ENCODE measurements around the gene BARHL1.

BARHL1 gene

DNA sequence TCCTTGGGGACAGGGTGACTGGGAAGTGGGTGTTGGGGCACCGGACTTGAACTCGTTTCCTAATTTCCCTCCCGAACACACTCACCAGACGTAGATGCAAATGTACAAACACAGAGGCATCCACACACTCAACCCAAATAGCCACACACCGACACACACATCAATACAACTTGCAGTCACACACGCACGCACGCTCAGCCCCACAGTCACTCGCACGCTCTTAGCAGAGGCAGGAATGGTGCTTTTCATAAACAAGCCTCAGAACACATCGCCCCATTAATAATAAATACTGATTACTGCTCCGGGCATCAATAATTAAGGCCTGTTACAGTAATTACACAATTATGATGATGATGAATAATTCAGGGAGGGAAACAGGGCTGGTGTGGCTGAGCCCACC lies 5.7 kb downstream of the BARHL1 start:
- H3K27me3 ChIP-seq (ENCODE audit: insufficient read depth, insufficient read length), result peaks cover 82% of the 10 kb centered on the region

DNA sequence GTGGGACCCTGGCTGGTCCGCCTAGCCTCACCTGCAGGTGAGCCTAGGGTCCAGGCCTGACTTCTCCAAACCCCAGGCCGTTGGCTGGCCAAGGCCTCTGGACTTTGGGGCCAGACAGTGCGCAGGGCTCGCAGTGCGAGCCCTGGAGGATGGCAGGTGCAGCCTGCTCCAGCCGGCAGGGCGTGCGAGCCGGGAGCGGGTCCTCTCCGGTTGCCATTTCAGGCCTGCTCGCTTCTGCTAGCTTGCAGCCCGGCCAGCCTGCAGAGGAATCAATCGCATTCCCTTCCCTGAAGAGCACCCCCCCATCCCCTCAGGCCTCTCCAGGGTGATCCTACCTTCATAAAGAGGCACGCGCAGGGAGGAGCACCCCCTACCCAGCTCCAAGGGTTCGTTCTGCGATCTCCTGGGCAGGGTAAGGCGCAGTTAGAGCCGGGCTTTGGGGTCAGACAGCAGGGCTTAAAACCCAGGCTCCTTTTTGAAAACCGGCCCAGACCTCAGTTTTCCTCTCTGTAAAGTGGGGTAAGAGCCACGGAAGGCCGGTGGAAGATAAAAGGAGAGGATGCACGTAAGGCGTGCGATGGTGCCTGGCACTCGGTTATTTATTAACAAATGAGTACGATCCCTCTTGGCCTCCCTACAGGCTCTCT lies 6.2 kb downstream of the BARHL1 start:
- Histone ChIP-seq H3K4me1 (ENCODE audit: insufficient read depth, insufficient read length) (peaks cover 35% of the 10 kb centered on the region), H3K27me3 (ENCODE audit: insufficient read depth, insufficient read length) (peaks cover 77% of the 10 kb centered on the region), H3K9ac (ENCODE audit: insufficient read length, low read depth) (no peak overlapping the region), H3K4me3 (ENCODE audit: insufficient read length, low read depth) (no peak overlapping the region), H3K36me3 (ENCODE audit: insufficient read depth, insufficient read length, low read length) (peaks cover 6% of the 10 kb centered on the region), H3K9me3 (ENCODE audit: insufficient read depth, low read length) (no peaks in the 10 kb centered on the region)
- DNase-seq (ENCODE audit: low read depth, low spot score), result no peak
- no peak for TF ChIP-seq ZNF274 (IDR thresholded peaks at IDR 0.05; ENCODE audit: low read depth, low read length)
- no peak for TF ChIP-seq SUZ12 (IDR thresholded peaks at IDR 0.05; ENCODE audit: extremely low read depth, insufficient read depth, insufficient read length)
- TF ChIP-seq YY1 (IDR thresholded peaks at IDR 0.05; ENCODE audit: insufficient read depth, insufficient read length), result no peak

More for the DNA sequence above, 5.7 kb downstream of the BARHL1 start:
- TF ChIP-seq SUZ12 (IDR thresholded peaks at IDR 0.05; ENCODE audit: extremely low read depth, insufficient read depth, insufficient read length), result peak; percentile 1
- no peak for TF ChIP-seq YY1 (IDR thresholded peaks at IDR 0.05; ENCODE audit: insufficient read depth, insufficient read length)
- no peak for TF ChIP-seq ZNF274 (IDR thresholded peaks at IDR 0.05; ENCODE audit: low read depth, low read length)
- no peak overlapping the region for H3K9ac ChIP-seq (ENCODE audit: insufficient read length, low read depth)
- no peaks in the 10 kb centered on the region for H3K9me3 ChIP-seq (ENCODE audit: insufficient read depth, low read length)
- H3K4me1 ChIP-seq (ENCODE audit: insufficient read depth, insufficient read length), result peaks cover 32% of the 10 kb centered on the region
- DNase-seq (ENCODE audit: low read depth, low spot score), result no peak
- peaks cover under 1% of the 10 kb centered on the region for H3K36me3 ChIP-seq (ENCODE audit: insufficient read depth, insufficient read length, low read length)
- no peak overlapping the region for H3K4me3 ChIP-seq (ENCODE audit: insufficient read length, low read depth)

DNA sequence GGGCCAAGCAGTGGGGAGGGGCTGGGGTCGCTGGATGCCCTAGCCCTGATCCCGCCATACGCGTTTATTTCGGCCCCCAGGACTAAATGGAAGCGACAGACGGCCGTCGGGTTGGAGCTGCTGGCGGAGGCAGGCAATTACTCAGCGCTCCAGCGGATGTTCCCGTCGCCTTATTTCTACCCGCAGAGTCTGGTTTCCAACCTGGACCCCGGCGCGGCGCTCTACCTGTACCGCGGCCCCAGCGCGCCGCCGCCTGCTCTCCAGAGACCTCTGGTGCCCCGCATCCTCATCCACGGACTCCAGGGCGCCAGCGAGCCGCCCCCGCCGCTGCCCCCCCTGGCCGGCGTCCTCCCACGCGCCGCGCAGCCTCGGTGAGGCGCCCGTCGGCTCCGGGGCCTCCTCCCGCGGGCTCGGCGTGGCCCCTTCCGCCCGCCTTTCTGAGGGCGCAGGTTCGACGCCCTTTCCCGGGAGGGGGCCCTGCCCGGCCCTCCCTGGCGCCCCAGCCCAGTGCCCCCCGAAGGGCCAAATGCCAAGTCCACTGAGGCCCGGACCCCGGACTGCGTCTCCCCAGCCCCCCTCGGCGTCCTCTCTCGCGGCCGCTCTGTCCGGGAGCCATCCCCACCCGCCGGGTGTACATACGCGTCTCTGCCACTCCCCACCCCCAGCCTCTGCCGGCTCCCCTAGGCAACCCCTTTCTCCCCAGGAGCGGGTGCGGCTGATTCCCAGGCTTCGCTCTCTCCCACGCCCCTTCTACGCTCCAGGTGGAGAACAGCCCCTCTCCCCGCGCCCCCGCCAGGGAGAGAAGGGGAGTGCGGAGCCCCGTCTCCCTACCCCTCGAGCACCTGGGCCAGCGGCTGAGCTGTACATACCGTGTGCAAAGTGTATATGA lies 7.0 kb downstream of the BARHL1 start:
- peak overlapping the region; percentile 9 for H3K4me3 ChIP-seq (ENCODE audit: insufficient read length, low read depth)
- no peak for DNase-seq (ENCODE audit: low read depth, low spot score)

DNA sequence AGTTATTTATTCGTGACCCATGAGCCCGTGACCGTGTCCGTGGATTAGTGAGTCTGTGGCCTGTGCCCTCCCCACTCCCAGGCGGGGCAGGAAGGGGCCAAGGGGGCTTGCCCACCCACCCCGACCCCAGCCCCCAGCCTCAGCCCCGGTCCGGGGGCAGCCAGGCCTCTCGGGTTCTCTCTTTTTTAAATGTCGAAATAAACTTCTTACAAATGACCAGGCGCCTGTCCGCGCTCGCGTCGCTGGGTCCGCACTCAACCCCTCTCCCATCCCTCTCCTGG lies 7.6 kb downstream of the BARHL1 start:
- peaks cover 64% of the 10 kb centered on the region for H3K27me3 ChIP-seq (ENCODE audit: insufficient read depth, insufficient read length)
- peak overlapping the region; percentile 51 for H3K9ac ChIP-seq (ENCODE audit: insufficient read length, low read depth)

More for the DNA sequence above, 7.0 kb downstream of the BARHL1 start:
- Histone ChIP-seq H3K36me3 (ENCODE audit: insufficient read depth, insufficient read length, low read length) (peaks cover 11% of the 10 kb centered on the region), H3K9me3 (ENCODE audit: insufficient read depth, low read length) (no peaks in the 10 kb centered on the region), H3K4me1 (ENCODE audit: insufficient read depth, insufficient read length) (peaks cover 35% of the 10 kb centered on the region), H3K9ac (ENCODE audit: insufficient read length, low read depth) (no peak overlapping the region), H3K27me3 (ENCODE audit: insufficient read depth, insufficient read length) (peaks cover 70% of the 10 kb centered on the region)
- TF ChIP-seq SUZ12 (IDR thresholded peaks at IDR 0.05; ENCODE audit: extremely low read depth, insufficient read depth, insufficient read length), result peak; percentile 91
- no peak for TF ChIP-seq YY1 (IDR thresholded peaks at IDR 0.05; ENCODE audit: insufficient read depth, insufficient read length)
- no peak for TF ChIP-seq ZNF274 (IDR thresholded peaks at IDR 0.05; ENCODE audit: low read depth, low read length)

DNA sequence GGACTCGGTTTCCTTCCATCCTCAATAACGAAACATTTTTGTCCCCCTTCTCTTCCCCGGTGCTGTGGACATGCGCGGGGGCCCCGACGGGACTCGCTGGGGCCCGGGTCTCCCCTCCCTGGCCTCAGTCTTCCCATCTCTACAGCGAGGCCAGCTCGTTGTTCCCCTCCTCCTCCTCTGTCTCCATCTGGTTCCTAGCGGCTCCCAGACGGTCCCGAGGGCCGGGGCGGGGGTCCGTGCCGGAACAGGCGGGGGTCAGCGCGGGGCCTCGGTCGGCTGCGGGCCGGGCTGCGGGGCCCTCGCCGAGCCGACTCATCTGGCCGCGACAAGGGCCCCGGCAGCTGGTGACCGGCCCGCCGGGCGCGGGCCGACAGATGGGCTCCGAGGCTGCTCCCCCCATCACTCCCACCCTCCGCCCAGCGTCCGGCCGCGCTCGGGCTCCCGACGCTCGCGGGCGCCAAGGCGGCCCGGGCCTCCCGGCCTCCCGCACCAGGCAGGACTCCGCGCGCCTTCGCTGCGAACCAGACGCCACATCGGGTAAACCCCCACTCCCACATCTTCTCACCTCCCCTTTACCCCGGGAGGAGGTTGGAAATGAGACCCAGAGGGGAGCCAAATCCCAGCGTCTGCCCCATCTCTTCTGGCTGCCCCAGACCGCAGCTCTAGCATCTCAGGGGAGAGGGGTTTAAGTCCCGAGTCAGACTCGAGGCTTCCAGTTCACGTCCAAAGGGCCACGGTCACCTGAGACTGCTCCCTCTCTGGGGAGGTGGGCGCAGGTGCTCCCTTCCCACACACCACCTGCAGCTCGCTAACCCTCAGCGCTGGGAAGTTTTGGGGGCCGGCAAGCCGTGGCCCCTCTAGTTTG lies 8.1 kb downstream of the BARHL1 start:
- no peak for DNase-seq (ENCODE audit: low read depth, low spot score)
- peak overlapping the region; percentile 27 for H3K4me3 ChIP-seq (ENCODE audit: insufficient read length, low read depth)
- H3K9ac ChIP-seq (ENCODE audit: insufficient read length, low read depth), result peak overlapping the region; percentile 51
- peaks cover 58% of the 10 kb centered on the region for H3K27me3 ChIP-seq (ENCODE audit: insufficient read depth, insufficient read length)
- H3K9me3 ChIP-seq (ENCODE audit: insufficient read depth, low read length), result no peaks in the 10 kb centered on the region
- TF ChIP-seq SUZ12 (IDR thresholded peaks at IDR 0.05; ENCODE audit: extremely low read depth, insufficient read depth, insufficient read length), result no peak
- no peak for TF ChIP-seq ZNF274 (IDR thresholded peaks at IDR 0.05; ENCODE audit: low read depth, low read length)
- H3K4me1 ChIP-seq (ENCODE audit: insufficient read depth, insufficient read length), result peaks cover 30% of the 10 kb centered on the region
- peaks cover 20% of the 10 kb centered on the region for H3K36me3 ChIP-seq (ENCODE audit: insufficient read depth, insufficient read length, low read length)

More for the DNA sequence above, 7.6 kb downstream of the BARHL1 start:
- H3K4me3 ChIP-seq (ENCODE audit: insufficient read length, low read depth), result peak overlapping the region; percentile 27
- TF ChIP-seq ZNF274 (IDR thresholded peaks at IDR 0.05; ENCODE audit: low read depth, low read length) (no peak), YY1 (IDR thresholded peaks at IDR 0.05; ENCODE audit: insufficient read depth, insufficient read length) (no peak), SUZ12 (IDR thresholded peaks at IDR 0.05; ENCODE audit: extremely low read depth, insufficient read depth, insufficient read length) (no peak)
- no peak for DNase-seq (ENCODE audit: low read depth, low spot score)
- H3K9me3 ChIP-seq (ENCODE audit: insufficient read depth, low read length), result no peaks in the 10 kb centered on the region
- H3K4me1 ChIP-seq (ENCODE audit: insufficient read depth, insufficient read length), result peaks cover 33% of the 10 kb centered on the region
- peaks cover 16% of the 10 kb centered on the region for H3K36me3 ChIP-seq (ENCODE audit: insufficient read depth, insufficient read length, low read length)

DNA sequence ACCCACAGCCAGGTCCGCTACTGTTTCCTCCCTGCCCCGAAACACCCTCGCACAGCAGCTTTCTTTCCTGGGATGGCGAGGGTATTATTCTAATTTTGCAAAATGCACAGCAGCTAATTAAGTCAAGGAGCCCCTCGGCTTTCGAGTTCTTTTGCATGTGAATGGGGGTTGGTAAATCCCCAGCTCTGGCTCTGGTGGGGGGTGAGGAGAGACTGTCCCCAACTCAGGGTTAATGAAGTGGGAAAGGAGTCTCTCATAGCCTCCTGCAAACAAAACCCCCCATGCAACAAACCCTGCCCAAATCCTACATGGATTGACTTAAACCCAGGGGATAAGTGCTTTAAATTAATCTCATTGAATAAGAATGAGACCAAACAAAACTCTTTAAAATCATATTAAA lies 8.8 kb downstream of the BARHL1 start:
- Histone ChIP-seq H3K4me1 (ENCODE audit: insufficient read depth, insufficient read length) (peaks cover 30% of the 10 kb centered on the region), H3K9ac (ENCODE audit: insufficient read length, low read depth) (no peak overlapping the region), H3K4me3 (ENCODE audit: insufficient read length, low read depth) (peak overlapping the region; percentile 27), H3K9me3 (ENCODE audit: insufficient read depth, low read length) (no peaks in the 10 kb centered on the region), H3K27me3 (ENCODE audit: insufficient read depth, insufficient read length) (peaks cover 51% of the 10 kb centered on the region), H3K36me3 (ENCODE audit: insufficient read depth, insufficient read length, low read length) (peaks cover 25% of the 10 kb centered on the region)
- DNase-seq (ENCODE audit: low read depth, low spot score), result peak; percentile 70
- TF ChIP-seq YY1 (IDR thresholded peaks at IDR 0.05; ENCODE audit: insufficient read depth, insufficient read length) (no peak), ZNF274 (IDR thresholded peaks at IDR 0.05; ENCODE audit: low read depth, low read length) (no peak), SUZ12 (IDR thresholded peaks at IDR 0.05; ENCODE audit: extremely low read depth, insufficient read depth, insufficient read length) (no peak)

Measured in NT2/D1 (cell line).